ENCODE measurements around the gene SULT1A1. TPM values are rescaled to one million over a fixed set of nuclear protein-coding genes. Genes with fewer than 3 reads are reported as not detected.

Gene SULT1A1
- 0.57 and 13.3 TPM in 2 replicates for total RNA-seq

DNA sequence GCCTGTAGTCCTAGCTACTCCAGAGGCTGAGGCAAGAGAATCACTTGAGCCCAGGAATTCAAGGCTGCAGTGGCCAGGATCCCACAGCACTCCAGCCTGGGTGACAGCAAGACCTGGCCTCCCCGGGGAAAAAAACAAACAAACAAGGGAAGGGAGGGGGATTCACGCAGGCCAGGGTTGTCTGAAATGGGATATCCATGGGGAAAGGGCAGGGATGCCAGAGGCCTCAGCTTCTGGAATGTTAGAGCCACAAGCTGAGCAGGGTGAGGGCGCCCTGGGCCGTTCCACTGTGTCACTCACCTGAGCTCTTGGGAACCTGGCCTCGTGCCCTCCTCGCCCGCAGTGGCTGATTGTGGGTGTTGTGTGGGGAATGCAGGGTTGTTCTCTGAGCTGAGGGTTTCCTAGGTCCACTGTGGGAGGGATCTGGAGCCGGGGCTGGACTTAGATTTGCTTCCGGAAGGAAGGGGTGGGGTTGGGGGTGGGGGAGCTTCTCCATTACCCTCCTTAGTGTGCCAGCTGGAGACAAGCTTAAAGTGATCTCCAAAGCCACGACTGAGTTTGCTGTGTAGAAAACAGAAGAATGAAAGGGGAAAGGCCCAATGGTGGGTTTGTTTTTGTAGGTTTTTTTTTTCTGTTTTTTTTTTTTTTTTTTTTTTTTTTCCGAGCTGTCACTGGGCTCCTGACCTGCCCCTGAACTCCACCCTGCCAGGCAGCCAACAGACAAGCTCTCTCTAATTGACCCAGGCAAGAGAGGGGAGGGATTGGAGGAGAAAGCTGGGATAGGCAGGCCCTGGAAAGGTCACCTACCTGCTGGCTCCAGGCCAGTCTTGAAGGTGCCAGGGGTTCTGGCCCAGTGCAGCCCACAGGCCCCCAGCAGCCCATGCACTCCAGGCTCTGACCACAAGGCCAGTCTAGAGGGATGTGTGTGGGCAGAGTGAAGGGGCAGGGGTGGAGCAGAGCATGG, at the start of gene SULT1A1:
TSS of gene SULT1A1 (minus strand) at position 414 of the 964 bp plus-strand sequence. CDS start 1,189 bp downstream, outside the sequence.

DNA sequence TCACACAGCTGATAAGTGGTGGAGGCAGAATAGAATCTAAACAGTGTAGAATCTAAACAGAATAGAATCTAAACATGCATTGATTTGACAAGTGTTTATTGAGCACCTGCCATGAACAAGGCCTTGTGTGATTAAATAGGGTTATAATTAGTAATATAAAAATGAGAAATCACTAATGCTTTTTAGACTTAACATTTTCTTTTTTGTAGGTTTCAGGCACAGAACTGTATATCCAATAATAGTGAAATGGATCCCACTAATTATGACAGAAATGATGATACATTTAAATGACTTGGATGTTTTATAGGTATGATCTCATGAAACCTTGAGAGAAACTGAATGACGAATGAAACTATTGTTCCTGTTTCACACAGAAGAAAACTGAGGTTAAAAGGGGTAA, 27.9 kb upstream of the SULT1A1 start, which contains the start of gene NPIPB8:
TSS of gene NPIPB8 (plus strand) at position 301 of the 400 bp plus-strand sequence. CDS start 296 bp downstream, outside the sequence.

DNA sequence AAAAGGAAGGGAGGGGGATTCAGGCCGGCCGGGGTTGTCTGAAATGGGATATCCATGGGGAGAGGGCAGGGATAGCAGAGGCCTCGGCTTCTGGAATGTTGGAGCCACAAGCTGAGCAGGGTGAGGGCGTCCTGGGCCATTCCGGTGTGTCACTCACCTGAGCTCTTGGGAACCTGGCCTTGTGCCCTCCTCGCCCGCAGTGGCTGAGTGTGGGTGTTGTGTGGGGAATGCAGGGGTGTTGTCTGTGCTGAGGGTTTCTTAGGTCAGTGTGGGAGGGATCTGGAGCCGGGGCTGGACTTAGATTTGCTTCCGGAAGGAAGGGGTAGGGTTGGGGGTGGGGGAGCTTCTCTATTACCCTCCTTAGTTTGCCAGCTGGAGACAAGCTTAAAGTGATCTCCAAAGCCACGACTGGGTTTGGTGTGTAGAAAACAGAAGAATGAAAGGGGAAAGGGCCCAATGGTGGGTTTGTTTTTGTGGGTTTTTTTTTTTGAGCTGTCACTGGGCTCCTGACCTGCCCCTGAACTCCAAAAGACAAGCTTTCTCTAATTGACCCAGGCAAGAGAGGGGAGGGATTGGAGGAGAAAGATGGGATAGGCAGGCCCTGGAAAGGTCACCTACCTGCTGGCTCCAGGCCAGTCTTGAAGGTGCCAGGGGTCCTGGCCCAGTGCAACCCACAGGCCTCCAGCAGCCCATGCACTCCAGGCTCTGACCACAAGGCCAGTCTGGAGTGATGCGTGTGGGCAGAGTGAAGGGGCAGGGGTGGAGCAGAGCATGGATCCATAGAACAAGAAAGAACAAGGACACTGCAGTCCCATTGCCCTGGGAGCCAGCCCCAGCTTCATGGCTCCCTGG, 12.8 kb downstream of the SULT1A1 start, which contains the start of gene SULT1A2:
TSS of gene SULT1A2 (minus strand) at position 211 of the 852 bp plus-strand sequence. CDS start 1,120 bp downstream, outside the sequence.

Other genes starting within 250 kb of the SULT1A1 start
- 1.5 TPM in 1 of 2 replicates, not detected in the other for gene NPIPB6, start 246.5 kb downstream of the SULT1A1 start, total RNA-seq
- gene EIF3CL, start 206.2 kb downstream of the SULT1A1 start, total RNA-seq: 107 and 141 TPM in 2 replicates
- not detected in 2 replicates for gene NPIPB7, start 137.7 kb downstream of the SULT1A1 start, total RNA-seq
- 14.3 and 28.0 TPM in 2 replicates for gene CLN3, start 118.0 kb downstream of the SULT1A1 start, total RNA-seq
- not detected in 2 replicates for gene APOBR, start 115.4 kb downstream of the SULT1A1 start, total RNA-seq
- gene IL27, start 103.2 kb downstream of the SULT1A1 start, total RNA-seq: not detected in 2 replicates
- gene NUPR1, start 71.1 kb downstream of the SULT1A1 start, total RNA-seq: 1.1 and 45.3 TPM in 2 replicates
- gene SGF29, start 56.1 kb downstream of the SULT1A1 start, total RNA-seq: 11.2 and 20.8 TPM in 2 replicates
- gene SULT1A2, start 13.0 kb downstream of the SULT1A1 start, total RNA-seq: 0.44 TPM in 1 of 2 replicates, not detected in the other
- not detected in 2 replicates for gene NPIPB8, start 28.0 kb upstream of the SULT1A1 start, total RNA-seq
- gene EIF3C, start 101.4 kb upstream of the SULT1A1 start, total RNA-seq: 126 and 142 TPM in 2 replicates
- gene NPIPB9, start 141.7 kb upstream of the SULT1A1 start, total RNA-seq: 1.8 and 3.7 TPM in 2 replicates
- gene ATXN2L, start 213.0 kb upstream of the SULT1A1 start, total RNA-seq: 62.0 and 106 TPM in 2 replicates
- gene TUFM, start 236.3 kb upstream of the SULT1A1 start, total RNA-seq: 96.9 and 122 TPM in 2 replicates

Measured in placental pericyte (primary cell).